ENCODE results near the gene TCF7L1. TPM values are rescaled to one million over a fixed set of nuclear protein-coding genes. Genes with fewer than 3 reads are reported as not detected.

Gene TCF7L1
- polyA plus RNA-seq, 3 donors = 0.05 to 0.09 TPM; not detected in 1

GRCh38 chr2:85184231-85184630, 51.0 kb downstream of the TCF7L1 start:
- Histone ChIP-seq H2AFZ (ENCODE audit: insufficient read depth, low read depth, low read length, poor library complexity, severe bottlenecking) (no peak overlapping the region), H3K79me2 (ENCODE audit: insufficient read depth, low read length) (no peaks in the 10 kb centered on the region), H3K4me2 (replicated peaks; ENCODE audit: extremely low read depth, low read length, poor library complexity, severe bottlenecking) (no peak overlapping the region), H3K4me1 (ENCODE audit: control insufficient read depth in 1 of 2, insufficient read depth in 2 of 2, low read length in 2 of 2) (no peaks in the 10 kb centered on the region), H3K27me3 (ENCODE audit: control insufficient read depth in 2 of 2, insufficient read depth in 2 of 2, low read length in 2 of 2) (no peaks in the 10 kb centered on the region), H3K36me3 (replicated peaks in 1 of 2; ENCODE audit: control insufficient read depth in 1 of 2, insufficient read depth in 2 of 2, low read length in 2 of 2) (no peaks in the 10 kb centered on the region), H4K20me1 (ENCODE audit: insufficient read depth, low read length) (no peaks in the 10 kb centered on the region), H3K27ac (ENCODE audit: low read depth in 1 of 2, low read length in 2 of 2) (no peak overlapping the region), H3K4me3 (replicated peaks in 1 of 3; ENCODE audit: low read depth in 2 of 3, low read length in 3 of 3) (no peak overlapping the region), H3K9me3 (replicated peaks in 1 of 2; ENCODE audit: control insufficient read depth in 1 of 2, insufficient read depth in 1 of 2, low read length in 2 of 2) (no peaks in the 10 kb centered on the region), H3K9ac (ENCODE audit: insufficient read depth, low read length, poor library complexity, severe bottlenecking) (no peak overlapping the region)
- no peak overlapping the region for H3K4me3 Mint-ChIP-seq
- no peaks in the 10 kb centered on the region for H3K36me3 Mint-ChIP-seq
- no peaks in the 10 kb centered on the region for H3K4me1 Mint-ChIP-seq
- TF ChIP-seq CTCF (IDR thresholded peaks at IDR 0.05) = no peak
- H3K27me3 Mint-ChIP-seq (ENCODE audit: low read depth in 3 of 3) = peaks cover 2 to 4% (median 2%) of the 10 kb centered on the region in 3 donors
- intact Hi-C loops (cut with micrococcal nuclease) = no loop called here
- H3K27ac Mint-ChIP-seq = no peak overlapping the region
- no peak for DNase-seq
- WGBS (ENCODE audit: insufficient coverage) = 95% methylated on average over 8 of the region's 9 CpGs
- H3K9me3 Mint-ChIP-seq = peaks cover 0 to 4% (median 0%) of the 10 kb centered on the region in 7 donors

- H3K4me3 Mint-ChIP-seq = no peak overlapping the region
Measured at GRCh38 chr2:85184990-85185389, 51.8 kb downstream of the TCF7L1 start.

More at GRCh38 chr2:85184990-85185389, 51.8 kb downstream of the TCF7L1 start:
- Mint-ChIP-seq H3K9me3 (peaks cover 0 to 4% (median 0%) of the 10 kb centered on the region in 7 donors), H3K27me3 (ENCODE audit: low read depth in 3 of 3) (peaks cover 2 to 4% (median 2%) of the 10 kb centered on the region in 3 donors), H3K4me1 (no peaks in the 10 kb centered on the region), H3K36me3 (no peaks in the 10 kb centered on the region), H3K27ac (no peak overlapping the region)
- intact Hi-C loops (cut with micrococcal nuclease) = no loop called here
- Histone ChIP-seq H3K4me3 (replicated peaks in 1 of 3; ENCODE audit: low read depth in 2 of 3, low read length in 3 of 3) (no peak overlapping the region), H3K4me2 (replicated peaks; ENCODE audit: extremely low read depth, low read length, poor library complexity, severe bottlenecking) (no peak overlapping the region), H3K79me2 (ENCODE audit: insufficient read depth, low read length) (no peaks in the 10 kb centered on the region), H3K4me1 (ENCODE audit: control insufficient read depth in 1 of 2, insufficient read depth in 2 of 2, low read length in 2 of 2) (no peaks in the 10 kb centered on the region), H3K27me3 (ENCODE audit: control insufficient read depth in 2 of 2, insufficient read depth in 2 of 2, low read length in 2 of 2) (no peaks in the 10 kb centered on the region), H3K36me3 (replicated peaks in 1 of 2; ENCODE audit: control insufficient read depth in 1 of 2, insufficient read depth in 2 of 2, low read length in 2 of 2) (no peaks in the 10 kb centered on the region), H2AFZ (ENCODE audit: insufficient read depth, low read depth, low read length, poor library complexity, severe bottlenecking) (no peak overlapping the region), H3K27ac (ENCODE audit: low read depth in 1 of 2, low read length in 2 of 2) (no peak overlapping the region), H3K9me3 (replicated peaks in 1 of 2; ENCODE audit: control insufficient read depth in 1 of 2, insufficient read depth in 1 of 2, low read length in 2 of 2) (no peaks in the 10 kb centered on the region), H3K9ac (ENCODE audit: insufficient read depth, low read length, poor library complexity, severe bottlenecking) (no peak overlapping the region), H4K20me1 (ENCODE audit: insufficient read depth, low read length) (no peaks in the 10 kb centered on the region)
- 100% methylated on average over 1 of the region's 6 CpGs for WGBS (ENCODE audit: insufficient coverage)
- TF ChIP-seq CTCF (IDR thresholded peaks at IDR 0.05) = no peak
- DNase-seq = no peak

Measured in CD14-positive monocyte (primary cell).